WERI-Rb-1 (cell line): Measurements from ENCODE around the gene MORN4.

Source experiments
- DNase-seq: peaks from one replicate; pipeline ENCODE4 v3.0.0-alpha.2; 2020
- H3K27ac ChIP-seq: fragments of 250-450 bp; sonication (Bioruptor Pico); 2 replicates; pipeline ENCODE4 v1.5.1; 2020; ENCODE audit warnings: mild to moderate bottlenecking, moderate library complexity
- H3K27me3 ChIP-seq: fragments of 250-450 bp; sonication (Bioruptor Pico); 2 replicates; pipeline ENCODE4 v1.5.1; 2021; ENCODE audit warnings: mild to moderate bottlenecking, low read depth, moderate library complexity; ENCODE audit not compliant: insufficient read depth, severe bottlenecking
- H3K36me3 ChIP-seq: fragments of 250-450 bp; sonication (Bioruptor Pico); 2 replicates; pipeline ENCODE4 v1.5.1; 2020; ENCODE audit warnings: mild to moderate bottlenecking, moderate library complexity
- H3K4me3 ChIP-seq: 2 replicates; pipeline ENCODE4 v1.5.1; 2011; ENCODE audit warnings: low read depth, mild to moderate bottlenecking, control low read depth, low read length
- H3K9me3 ChIP-seq: fragments of 250-450 bp; sonication (Bioruptor Pico); 2 replicates; pipeline ENCODE4 v1.5.1; 2021; ENCODE audit warnings: mild to moderate bottlenecking, moderate library complexity; ENCODE audit not compliant: severe bottlenecking
- CTCF ChIP-seq: IDR thresholded peaks from 2 replicates; pipeline ENCODE4 v1.5.1; 2011; ENCODE audit warnings: low read depth, mild to moderate bottlenecking, control low read depth, inconsistent platforms, low read length

The MORN4 gene

GRCh38 chr10:97632949-97633884, at the start of gene MORN4:
TSS of gene MORN4 (minus strand) at chr10:97633500. CDS start at chr10:97619653, 13,847 bp downstream.
- DNase-seq: peak; percentile 97
- Histone ChIP-seq H3K9me3 (no peaks in the 10 kb centered on the region), H3K27ac (peak within 1 kb of the TSS; percentile 70), H3K27me3 (no peaks in the 10 kb centered on the region), H3K36me3 (no peaks in the 10 kb centered on the region), H3K4me3 (peak within 1 kb of the TSS; percentile 80)
- no peak for TF ChIP-seq CTCF

- no peak for TF ChIP-seq CTCF
- H3K9me3 ChIP-seq: no peaks in the 10 kb centered on the region
- H3K27me3 ChIP-seq: no peaks in the 10 kb centered on the region
- H3K36me3 ChIP-seq: peaks cover 14% of the 10 kb centered on the region
- DNase-seq: no peak
- no peak overlapping the region for H3K4me3 ChIP-seq
- H3K27ac ChIP-seq: no peak overlapping the region
Observed at GRCh38 chr10:97682042-97682441, 48.7 kb upstream of the MORN4 start.

- Histone ChIP-seq H3K4me3 (no peak overlapping the region), H3K27me3 (no peaks in the 10 kb centered on the region), H3K36me3 (peaks cover 32% of the 10 kb centered on the region), H3K27ac (no peak overlapping the region), H3K9me3 (no peaks in the 10 kb centered on the region)
- no peak for DNase-seq
- no peak for TF ChIP-seq CTCF
Observed at GRCh38 chr10:97679594-97679993, 46.3 kb upstream of the MORN4 start.

- Histone ChIP-seq H3K27me3 (no peaks in the 10 kb centered on the region), H3K4me3 (no peak overlapping the region), H3K27ac (no peak overlapping the region), H3K9me3 (no peaks in the 10 kb centered on the region), H3K36me3 (peaks cover 45% of the 10 kb centered on the region)
- TF ChIP-seq CTCF: peak; percentile 76
- peak; percentile 23 for DNase-seq
Observed at GRCh38 chr10:97676770-97677581, 43.7 kb upstream of the MORN4 start.

GRCh38 chr10:97675222-97675621, 41.9 kb upstream of the MORN4 start:
- no peak overlapping the region for H3K27ac ChIP-seq
- H3K9me3 ChIP-seq: no peaks in the 10 kb centered on the region
- DNase-seq: no peak
- peaks cover 52% of the 10 kb centered on the region for H3K36me3 ChIP-seq
- TF ChIP-seq CTCF: no peak
- no peak overlapping the region for H3K4me3 ChIP-seq
- no peaks in the 10 kb centered on the region for H3K27me3 ChIP-seq
